Lower leg skin (tissue), 4 donors: ENCODE results near the gene PCED1A. TPM values are rescaled to one million over a fixed set of nuclear protein-coding genes. Genes with fewer than 3 reads are reported as not detected.

ENCODE experiments used
- DNase-seq, 2 donors: peaks; one replicate each; pipeline ENCODE4 v3.0.0-alpha.2; 2019; ENCODE audit warnings: low spot score in 2 of 2
- H3K4me3 ChIP-seq: fragments of 200-600 bp; sonication (generic); 2 replicates; pipeline ENCODE4 v1.5.1; 2017; ENCODE audit warnings: mild to moderate bottlenecking, low read depth; ENCODE audit not compliant: poor library complexity, severe bottlenecking
- CTCF ChIP-seq, 3 donors: fragments of 450-650 bp; IDR thresholded peaks; one replicate each; pipeline ENCODE4 v1.5.1; 2016; ENCODE audit warnings: antibody characterized with exemption in 3 of 3, mild to moderate bottlenecking in 3 of 3, moderate library complexity in 2 of 3
- POLR2A ChIP-seq, 2 donors: fragments of 450-650 bp; IDR thresholded peaks; one replicate each; pipeline ENCODE4 v1.6.1; 2016 to 2017; ENCODE audit warnings: antibody characterized with exemption in 2 of 2, mild to moderate bottlenecking in 1 of 2, moderate library complexity in 1 of 2
- WGBS, 2 donors: methylation state at CpG; one replicate each; pipeline ENCODE4 v1.1.5; 2018; 5-methylcytosine and 5-hydroxymethylcytosine counted together
- intact Hi-C: fragments of 100-400 bp; cut with DNase I; formaldehyde crosslinking; loops from one replicate; pipeline ENCODE4 v1.15.0; 2023; ENCODE audit warnings: low total_unique reads
- total RNA-seq, 4 donors: library from RNA; depleted of rRNA; stranded (reverse); fragments of >200 nt; gene quantifications; one replicate each; pipeline ENCODE4 v1.1.0, GENCODE V29; 2016

Gene PCED1A
- total RNA-seq, 4 donors from 2014 or later, result 10.6 to 16.6 (median 13.1) TPM

DNA sequence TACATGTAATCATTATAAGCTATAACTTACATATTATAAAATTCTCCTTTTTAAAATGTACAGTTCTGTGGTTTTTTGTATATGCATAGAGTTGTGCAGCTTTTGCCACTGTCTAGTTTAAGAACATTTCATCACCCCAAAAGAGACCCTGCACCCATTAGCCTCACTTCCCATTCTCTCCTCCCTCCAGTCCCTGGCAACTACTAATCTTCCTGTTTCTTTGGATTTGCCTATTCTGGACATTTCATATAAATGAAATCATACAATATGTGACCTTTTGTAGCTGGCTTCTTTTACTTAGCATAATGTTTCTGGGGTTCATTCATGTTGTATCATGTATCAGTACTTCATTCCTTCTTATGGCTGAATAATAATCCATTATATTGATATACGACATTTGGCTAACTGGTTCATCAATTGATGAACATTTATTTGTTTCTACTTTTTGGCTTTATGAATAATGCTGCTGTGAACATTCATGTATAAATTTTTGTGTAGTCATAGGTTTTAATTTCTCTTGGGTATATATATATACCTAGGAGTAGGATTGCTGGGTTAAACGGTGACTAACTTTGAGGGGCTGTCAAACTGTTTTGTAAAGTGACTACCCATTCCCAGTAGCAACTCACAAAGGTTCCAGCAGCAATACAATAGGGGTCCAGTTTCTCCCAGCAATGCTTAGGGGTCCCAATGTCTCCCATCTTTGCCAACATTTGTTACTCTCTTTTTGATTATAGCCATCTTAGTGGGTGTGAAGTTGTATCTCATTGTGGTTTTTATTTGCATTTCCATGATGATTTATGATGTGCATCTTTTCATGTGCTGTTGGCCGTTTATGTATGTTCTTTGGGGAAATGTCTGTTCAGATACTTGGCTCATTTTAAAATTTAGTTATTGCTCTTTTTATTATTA, 43.5 kb upstream of the PCED1A start:
- TF ChIP-seq POLR2A (IDR thresholded peaks at IDR 0.05) (no peak), CTCF (IDR thresholded peaks at IDR 0.05) (no peak)
- H3K4me3 ChIP-seq, result no peak overlapping the region
- intact Hi-C loops, result no loop called here
- no peak for DNase-seq
- WGBS, 2 donors, result 60 to 80% methylated on average over 3 of the region's 3 CpGs

DNA sequence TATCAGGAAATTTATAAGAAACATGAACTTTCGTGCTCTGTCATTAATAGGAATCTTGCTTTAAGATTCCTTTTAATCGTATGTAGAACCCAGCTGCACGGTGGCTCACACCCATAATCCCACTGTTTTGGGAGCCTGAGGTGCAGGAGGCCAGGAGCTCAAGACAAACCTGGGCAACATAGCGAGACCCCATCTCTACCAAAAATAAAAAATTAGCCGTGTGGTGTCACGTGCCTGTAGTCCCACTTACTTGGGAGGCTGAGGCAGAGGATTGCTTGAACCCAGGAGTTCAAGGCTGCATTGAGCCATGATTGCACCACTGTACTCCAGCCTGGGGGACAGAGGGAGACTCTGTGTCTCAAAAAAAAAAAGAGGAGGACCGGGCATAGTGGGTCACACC, 40.2 kb upstream of the PCED1A start:
- 85 to 87% methylated on average over 7 of the region's 7 CpGs for WGBS, 2 donors
- DNase-seq, result no peak
- TF ChIP-seq POLR2A (IDR thresholded peaks at IDR 0.05), result no peak
- no peak for TF ChIP-seq CTCF (IDR thresholded peaks at IDR 0.05)
- H3K4me3 ChIP-seq, result no peak overlapping the region
- intact Hi-C loops, result no loop called here

DNA sequence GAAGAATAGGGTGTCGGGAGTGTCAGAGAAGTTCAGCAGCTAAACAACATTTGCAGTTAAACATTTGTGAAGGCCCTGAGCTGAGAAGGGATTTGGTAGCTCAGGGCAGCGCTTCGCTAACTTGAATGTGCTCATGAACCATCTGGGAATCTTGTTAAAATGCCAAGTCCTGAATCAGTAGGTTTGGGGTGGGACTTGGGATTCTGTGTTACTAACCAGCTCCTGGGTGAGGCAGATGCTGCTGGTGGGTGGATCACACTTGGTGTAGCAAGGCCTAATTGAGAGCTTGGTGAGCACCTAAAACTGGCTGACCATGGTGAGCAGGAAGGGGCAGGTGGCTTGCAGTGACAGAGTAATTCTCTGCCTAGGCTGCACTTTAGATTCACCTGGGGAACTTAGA, 38.7 kb upstream of the PCED1A start:
- intact Hi-C loops, result no loop called here
- DNase-seq, result no peak
- WGBS, 2 donors, result 38 to 43% methylated on average over 3 of the region's 3 CpGs

DNA sequence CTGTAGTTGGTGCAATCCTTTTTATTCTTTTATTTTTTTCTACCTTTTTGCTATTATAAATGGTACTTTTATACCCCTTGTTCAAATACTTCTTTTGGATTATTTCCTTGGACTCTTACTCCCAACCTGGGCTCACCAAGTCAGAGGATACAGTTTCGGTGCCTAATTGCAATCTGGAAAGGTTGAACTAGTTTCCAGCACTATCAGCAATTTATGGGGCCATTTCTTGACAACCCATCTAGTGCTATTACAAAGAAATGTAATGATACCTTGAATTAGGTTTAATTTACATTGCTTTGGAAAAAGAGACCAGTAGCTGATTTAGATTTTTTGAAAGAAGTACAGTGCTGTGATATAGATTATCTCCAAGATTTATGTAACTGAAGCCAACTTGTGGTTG, 38.1 kb upstream of the PCED1A start:
- no peak for TF ChIP-seq POLR2A (IDR thresholded peaks at IDR 0.05)
- no peak for TF ChIP-seq CTCF (IDR thresholded peaks at IDR 0.05)
- no peak overlapping the region for H3K4me3 ChIP-seq
- 97 to 98% methylated on average over 1 of the region's 1 CpG for WGBS, 2 donors
- intact Hi-C loops, result no loop called here
- no peak for DNase-seq

More for the DNA sequence above, 38.7 kb upstream of the PCED1A start:
- TF ChIP-seq POLR2A (IDR thresholded peaks at IDR 0.05) (no peak), CTCF (IDR thresholded peaks at IDR 0.05) (no peak)
- H3K4me3 ChIP-seq, result no peak overlapping the region

DNA sequence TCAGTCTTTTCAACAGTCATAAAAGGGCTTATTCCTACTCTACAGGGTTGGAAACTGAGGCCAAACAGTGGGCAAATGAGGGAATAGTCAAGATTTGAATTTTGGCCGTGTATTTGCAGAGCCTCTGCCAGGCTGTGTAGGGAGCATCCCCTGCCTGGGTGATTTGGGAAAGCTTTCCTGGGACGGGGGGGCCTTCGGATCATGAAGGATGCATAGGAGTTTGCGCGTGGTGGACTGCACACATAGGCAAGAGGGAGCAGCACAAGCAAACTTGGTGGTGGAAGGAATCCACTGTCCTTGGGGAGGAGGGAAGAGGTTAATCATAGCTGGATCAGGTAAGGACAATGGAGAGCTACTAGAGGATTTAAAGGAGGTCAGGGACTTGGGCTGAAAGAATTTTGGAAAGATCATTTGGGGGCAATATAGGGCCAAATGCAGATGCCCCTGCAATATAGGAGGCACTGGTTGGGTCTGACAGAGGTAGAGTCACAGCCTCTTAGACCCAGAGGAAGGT, 35.3 kb upstream of the PCED1A start:
- no peak overlapping the region for H3K4me3 ChIP-seq
- 90 to 91% methylated on average over 5 of the region's 5 CpGs for WGBS, 2 donors
- intact Hi-C loops, result no loop called here
- TF ChIP-seq CTCF (IDR thresholded peaks at IDR 0.05), result no peak
- no peak for TF ChIP-seq POLR2A (IDR thresholded peaks at IDR 0.05)
- DNase-seq, result no peak
